Pancreas (tissue), 10 donors: ENCODE data around the gene FGF5. TPM values are rescaled to one million over a fixed set of nuclear protein-coding genes. Genes with fewer than 3 reads are reported as not detected.
"Not testable (repeated sequence)": the region's sequence is repeated elsewhere in the genome, so short reads cannot be mapped to it uniquely, and the experiment has no call there.

Experiments used
- ATAC-seq, 4 donors: fragments of 200-7000 bp; cut with Tn5 transposase; one replicate each; pipeline versions ENCODE4 v1.8.0 to v1.9.1; 2020; ENCODE audit warnings: mild to moderate bottlenecking in 4 of 4, moderate library complexity in 4 of 4
- DNase-seq, 6 donors: peaks; one replicate each; pipeline ENCODE4 v3.0.0-alpha.2; 2020
- FAIRE-seq: peaks from 2 replicates; lab custom pipeline; 2012; peaks lifted over from hg19 to GRCh38; lab: Jason Lieb, UNC
- H3K27ac ChIP-seq, 4 donors: fragments of 200-600 bp; sonication (generic); 1 replicate in 3 of 4; 2 replicates in 1 of 4; pipeline versions ENCODE4 v1.5.0 to v1.8.0; 2020
- H3K27me3 ChIP-seq, 4 donors: fragments of 200-600 bp; one replicate each; pipeline ENCODE4 v1.8.0; 2021
- H3K36me3 ChIP-seq, 3 donors: fragments of 200-600 bp; sonication (generic) in 1 of 3; one replicate each; pipeline versions ENCODE4 v1.5.0 to v1.8.0; 2020 to 2021
- H3K4me1 ChIP-seq, 3 donors: fragments of 200-600 bp; one replicate each; pipeline ENCODE4 v1.8.0; 2021
- H3K4me3 ChIP-seq, 4 donors: fragments of 200-600 bp; sonication (generic) in 2 of 4; one replicate each; pipeline versions ENCODE4 v1.5.0 to v1.8.0; 2020 to 2021
- H3K9me3 ChIP-seq, 4 donors: fragments of 200-600 bp; one replicate each; pipeline ENCODE4 v1.8.0; 2021
- WGBS, 2 donors: extraction: QIAGEN DNeasy Blood & Tissue Kit; methylation state at CpG; one replicate each; pipeline ENCODE4 v1.1.7; 2013; 5-methylcytosine and 5-hydroxymethylcytosine counted together
- intact Hi-C, 3 donors: fragments of 100-400 bp; cut with DNase I; formaldehyde crosslinking; loops; one replicate each; pipeline versions ENCODE4 v1.11.1 to v1.14.2; 2022
- polyA plus RNA-seq, 2 donors: library from polyadenylated mRNA; stranded (reverse); fragments of 200-250 nt; gene quantifications; one replicate each; pipeline ENCODE4 v1.2.3, GENCODE V29; 2013
- total RNA-seq, 6 donors: library from RNA; stranded (reverse); fragmentation: NEBNext Ultra II Directional in 4 of 6; extraction: Animal tissue kit (Norgen Biotek cat#: 25700) in 4 of 6; gene quantifications; one replicate each; pipeline versions ENCODE4 v1.2.1 to v1.2.4, GENCODE V29; 2021 to 2023
- TF ChIP-seq, protein P1 (sequence below), 4 donors: fragments of 200-600 bp; sonication (generic) in 3 of 4; IDR thresholded peaks; one replicate each; pipeline versions ENCODE4 v1.5.0 to v1.8.0; 2021; ENCODE audit warnings: antibody characterized with exemption in 4 of 4
- donor health status: healthy with polysubstance abuse.
- donor health status: DM: no; HTN: no; CAD: no; lungs with moderate emphysema.
- donor health status: DM: no; HTN: no; CAD: no.
- donor health status: control.
- donor health status: control.
- donor health status: Bipolar disorder and iron deficiency.
- donor health status: DM: yes; HTN: yes; CAD: no.
- donor health status: DM: no; HTN: no; CAD: no.
- donor health status: DM: no; HTN: no; CAD: no.
- donor health status: DM: yes; HTN: yes; CAD: no.

FGF5 gene
- total and polyA plus RNA-seq, 8 donors = not detected

DNA sequence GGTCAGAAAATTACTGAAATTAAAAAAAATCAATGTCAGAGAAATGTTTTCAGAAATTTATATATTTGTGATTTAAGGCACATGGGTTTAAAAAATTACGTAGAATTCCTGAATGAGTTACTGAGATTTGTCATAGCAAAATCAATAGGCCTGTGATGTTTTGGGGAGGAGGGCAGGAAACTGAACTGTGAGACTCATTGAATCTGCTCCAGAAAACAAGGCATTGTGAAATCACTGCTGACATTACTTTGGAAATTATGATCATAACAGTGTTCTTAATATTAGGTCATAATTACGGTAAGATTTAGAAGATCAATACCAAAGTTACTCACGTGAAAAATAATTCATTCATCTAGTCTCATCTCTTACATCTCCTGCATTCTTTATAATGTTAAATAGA, 5.3 kb downstream of the FGF5 start:
- no peak overlapping the region for H3K27ac ChIP-seq
- no peaks in the 10 kb centered on the region for H3K36me3 ChIP-seq
- no peaks in the 10 kb centered on the region for H3K9me3 ChIP-seq
- 34 to 39% methylated on average over 3 of the region's 3 CpGs for WGBS, 2 donors
- no peak overlapping the region for H3K4me3 ChIP-seq
- intact Hi-C loops = no loop called here
- ATAC-seq = no peak
- TF ChIP-seq, protein P1, sequence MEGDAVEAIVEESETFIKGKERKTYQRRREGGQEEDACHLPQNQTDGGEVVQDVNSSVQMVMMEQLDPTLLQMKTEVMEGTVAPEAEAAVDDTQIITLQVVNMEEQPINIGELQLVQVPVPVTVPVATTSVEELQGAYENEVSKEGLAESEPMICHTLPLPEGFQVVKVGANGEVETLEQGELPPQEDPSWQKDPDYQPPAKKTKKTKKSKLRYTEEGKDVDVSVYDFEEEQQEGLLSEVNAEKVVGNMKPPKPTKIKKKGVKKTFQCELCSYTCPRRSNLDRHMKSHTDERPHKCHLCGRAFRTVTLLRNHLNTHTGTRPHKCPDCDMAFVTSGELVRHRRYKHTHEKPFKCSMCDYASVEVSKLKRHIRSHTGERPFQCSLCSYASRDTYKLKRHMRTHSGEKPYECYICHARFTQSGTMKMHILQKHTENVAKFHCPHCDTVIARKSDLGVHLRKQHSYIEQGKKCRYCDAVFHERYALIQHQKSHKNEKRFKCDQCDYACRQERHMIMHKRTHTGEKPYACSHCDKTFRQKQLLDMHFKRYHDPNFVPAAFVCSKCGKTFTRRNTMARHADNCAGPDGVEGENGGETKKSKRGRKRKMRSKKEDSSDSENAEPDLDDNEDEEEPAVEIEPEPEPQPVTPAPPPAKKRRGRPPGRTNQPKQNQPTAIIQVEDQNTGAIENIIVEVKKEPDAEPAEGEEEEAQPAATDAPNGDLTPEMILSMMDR (IDR thresholded peaks at IDR 0.05) = no peak
- FAIRE-seq = no peak
- no peak for DNase-seq
- peaks cover 0 to 20% (median 8%) of the 10 kb centered on the region in 4 donors for H3K27me3 ChIP-seq
- H3K4me1 ChIP-seq = no peaks in the 10 kb centered on the region

DNA sequence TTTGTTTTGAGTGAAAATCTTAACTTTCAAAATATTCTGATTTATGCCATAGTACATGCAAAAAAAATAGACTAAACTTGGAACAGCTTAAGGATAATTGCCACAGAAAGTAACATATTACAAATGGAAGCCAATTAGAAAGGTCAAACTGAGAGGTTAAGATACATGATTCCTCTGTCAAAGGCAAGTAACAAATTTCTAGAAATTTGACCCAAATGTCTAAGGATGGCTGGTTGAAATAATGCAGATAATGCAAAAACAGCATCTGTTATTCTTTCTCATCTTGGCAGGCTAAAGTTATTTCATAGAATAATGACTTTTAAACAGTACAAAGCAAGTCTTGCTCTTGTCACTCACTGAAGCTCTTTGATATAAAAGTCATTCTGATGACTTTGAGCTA, 10.5 kb downstream of the FGF5 start:
- no peaks in the 10 kb centered on the region for H3K4me1 ChIP-seq
- peaks cover 3 to 15% (median 8%) of the 10 kb centered on the region in 4 donors for H3K27me3 ChIP-seq
- H3K4me3 ChIP-seq = no peak overlapping the region
- intact Hi-C loops = no loop called here
- ATAC-seq (no peak), DNase-seq (no peak), FAIRE-seq (no peak)
- H3K36me3 ChIP-seq = no peaks in the 10 kb centered on the region
- H3K27ac ChIP-seq = no peak overlapping the region
- no peaks in the 10 kb centered on the region for H3K9me3 ChIP-seq
- TF ChIP-seq, protein P1 (IDR thresholded peaks at IDR 0.05) = no peak

DNA sequence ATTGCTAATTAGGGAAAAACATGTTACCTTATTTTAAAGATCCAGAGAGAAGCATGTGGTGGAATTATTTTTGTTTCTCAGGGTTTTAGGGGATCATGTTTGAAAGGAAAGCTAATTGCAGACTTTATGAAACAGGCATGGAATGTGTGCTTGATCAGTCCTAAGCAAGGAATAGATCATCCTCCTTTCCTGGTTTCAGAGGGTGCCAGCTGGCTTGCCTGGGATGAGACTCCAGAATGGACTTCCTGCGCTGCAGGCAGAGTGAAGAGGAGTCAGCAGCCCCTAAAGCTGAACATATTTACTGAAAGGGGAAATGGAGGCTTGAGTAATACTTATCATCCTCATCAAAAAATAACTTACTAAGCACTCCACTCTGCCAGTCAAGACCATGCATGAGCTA, 13.3 kb downstream of the FGF5 start:
- DNase-seq (no peak), FAIRE-seq (no peak), ATAC-seq (no peak)
- Histone ChIP-seq H3K27ac (no peak overlapping the region), H3K9me3 (no peaks in the 10 kb centered on the region), H3K4me3 (no peak overlapping the region), H3K36me3 (no peaks in the 10 kb centered on the region), H3K27me3 (peaks cover 0 to 16% (median 5%) of the 10 kb centered on the region in 4 donors), H3K4me1 (no peaks in the 10 kb centered on the region)
- intact Hi-C loops = no loop called here
- TF ChIP-seq, protein P1 (IDR thresholded peaks at IDR 0.05) = no peak
- 75 to 83% methylated on average over 1 of the region's 1 CpG for WGBS, 2 donors

DNA sequence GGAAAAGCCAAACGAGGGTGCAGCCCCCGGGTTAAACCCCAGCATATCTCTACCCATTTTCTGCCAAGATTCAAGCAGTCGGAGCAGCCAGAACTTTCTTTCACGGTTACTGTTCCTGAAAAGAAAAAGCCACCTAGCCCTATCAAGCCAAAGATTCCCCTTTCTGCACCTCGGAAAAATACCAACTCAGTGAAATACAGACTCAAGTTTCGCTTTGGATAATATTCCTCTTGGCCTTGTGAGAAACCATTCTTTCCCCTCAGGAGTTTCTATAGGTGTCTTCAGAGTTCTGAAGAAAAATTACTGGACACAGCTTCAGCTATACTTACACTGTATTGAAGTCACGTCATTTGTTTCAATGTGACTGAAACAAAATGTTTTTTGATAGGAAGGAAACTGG, 20.0 kb downstream of the FGF5 start:
- no peaks in the 10 kb centered on the region for H3K9me3 ChIP-seq
- WGBS, 2 donors = 54 to 55% methylated on average over 7 of the region's 7 CpGs

DNA sequence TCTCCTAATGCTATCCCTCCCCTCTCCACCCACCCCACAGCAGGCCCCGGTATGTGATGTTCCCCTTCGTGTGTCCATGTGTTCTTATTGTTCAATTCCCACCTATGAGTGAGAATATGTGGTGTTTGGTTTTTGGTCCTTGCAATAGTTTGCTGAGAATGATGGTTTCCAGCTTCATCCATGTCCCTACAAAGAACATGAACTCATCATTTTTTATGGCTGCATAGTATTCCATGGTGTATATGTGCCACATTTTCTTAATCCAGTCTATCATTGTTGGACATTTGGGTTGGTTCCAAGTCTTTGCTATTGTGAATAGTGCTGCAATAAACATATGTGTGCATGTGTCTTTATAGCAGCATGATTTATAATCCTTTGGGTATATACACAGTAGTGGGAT, 24.2 kb downstream of the FGF5 start:
- ATAC-seq, H3K9me3 ChIP-seq, H3K27ac ChIP-seq, DNase-seq, H3K4me1 ChIP-seq, H3K27me3 ChIP-seq, intact Hi-C loops, FAIRE-seq, H3K36me3 ChIP-seq, H3K4me3 ChIP-seq: not testable (repeated sequence)
- WGBS, 2 donors = 87 to 100% methylated on average over 2 of the region's 2 CpGs

More for the DNA sequence above, 20.0 kb downstream of the FGF5 start:
- Histone ChIP-seq H3K27me3 (peaks cover 0 to 10% (median 0%) of the 10 kb centered on the region in 4 donors), H3K36me3 (no peaks in the 10 kb centered on the region), H3K27ac (no peak overlapping the region), H3K4me1 (no peaks in the 10 kb centered on the region), H3K4me3 (no peak overlapping the region)
- DNase-seq = no peak
- TF ChIP-seq, protein P1 (IDR thresholded peaks at IDR 0.05) = no peak
- no peak for FAIRE-seq
- intact Hi-C loops = no loop called here
- no peak for ATAC-seq
